ENCODE results near the gene ADGRL3. TPM values are rescaled to one million over a fixed set of nuclear protein-coding genes. Genes with fewer than 3 reads are reported as not detected.
"Not testable (repeated sequence)": the region's sequence is repeated elsewhere in the genome, so short reads cannot be mapped to it uniquely, and the experiment has no call there.

The ADGRL3 gene
- polyA plus RNA-seq, 4 donors, result 24.3 to 28.6 (median 27.0) TPM

GRCh38 chr4:61596606-61597340 is 396.6 kb downstream of the ADGRL3 start:
- DNase-seq (ENCODE audit: low read depth in 4 of 4, low spot score in 3 of 4), result no peak

GRCh38 chr4:61603086-61603485 is 403.0 kb downstream of the ADGRL3 start:
- no peak for DNase-seq (ENCODE audit: low read depth in 4 of 4, low spot score in 3 of 4)

- no peak for DNase-seq (ENCODE audit: low read depth in 4 of 4, low spot score in 3 of 4)
These were observed 403.9 kb downstream of the ADGRL3 start for GRCh38 chr4:61604054-61604453.

DNA sequence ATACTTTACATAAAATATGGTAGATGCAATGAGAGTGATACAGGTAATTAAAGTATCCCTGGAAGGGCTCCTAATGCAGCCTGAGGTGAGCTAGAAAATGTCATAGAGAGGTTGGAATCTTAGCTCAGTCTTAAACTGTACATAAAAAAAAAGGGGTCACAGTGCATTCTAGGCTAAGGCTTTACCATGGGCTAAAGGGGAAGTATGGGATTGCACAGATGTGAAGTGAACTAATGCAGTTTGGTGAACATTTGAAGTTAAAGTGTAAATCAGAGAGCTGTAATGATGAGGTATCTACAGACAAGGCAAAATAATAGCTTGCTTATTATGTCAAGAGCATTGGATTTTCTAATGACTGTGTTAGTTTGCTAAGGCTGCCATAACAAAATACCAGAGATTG is 405.9 kb downstream of the ADGRL3 start:
- no peak for DNase-seq (ENCODE audit: low read depth in 4 of 4, low spot score in 3 of 4)

- DNase-seq (ENCODE audit: low read depth in 4 of 4, low spot score in 3 of 4), result no peak
These were observed 414.1 kb downstream of the ADGRL3 start for GRCh38 chr4:61614231-61614630.

DNA sequence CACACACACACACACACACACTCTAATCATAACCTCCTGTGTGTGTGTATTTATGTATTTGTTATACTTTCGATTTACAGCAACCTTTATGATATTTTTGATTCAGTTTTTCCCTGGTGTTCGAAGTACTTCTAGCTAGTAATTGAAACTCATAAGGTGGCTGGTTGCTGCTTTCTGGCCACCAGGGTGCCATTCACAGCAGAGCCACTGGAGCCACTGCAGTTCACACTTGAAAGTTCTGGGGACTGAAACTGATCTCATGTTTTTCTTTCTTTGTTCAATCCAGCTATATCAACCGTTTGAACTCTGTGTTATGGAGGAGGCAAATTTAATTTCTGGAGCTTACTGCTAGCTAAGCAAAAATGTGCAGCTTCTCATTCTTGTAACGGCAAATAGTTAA is 419.4 kb downstream of the ADGRL3 start:
- no peak for DNase-seq (ENCODE audit: low read depth in 4 of 4, low spot score in 3 of 4)

- no peak for DNase-seq (ENCODE audit: low read depth in 4 of 4, low spot score in 3 of 4)
These were observed 428.2 kb downstream of the ADGRL3 start for GRCh38 chr4:61628282-61628681.

DNA sequence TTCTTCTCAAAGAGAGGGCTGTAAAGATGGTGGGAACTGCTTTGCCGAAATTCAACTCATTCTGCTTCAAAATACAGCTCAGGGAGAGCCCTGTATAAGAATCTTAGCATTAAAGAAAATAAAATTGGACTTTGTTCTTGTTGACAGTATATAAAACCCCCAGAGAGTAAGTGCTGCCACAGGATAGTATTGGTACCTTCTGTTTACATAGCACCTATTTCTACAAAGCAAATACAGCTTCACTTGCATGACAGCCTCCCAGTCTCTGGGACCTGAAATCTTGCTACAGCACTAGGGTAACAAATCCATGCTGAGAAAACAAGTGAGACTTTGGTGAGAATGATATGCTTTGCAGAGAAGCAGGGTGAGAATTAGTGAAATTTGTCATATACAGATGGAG is 428.6 kb downstream of the ADGRL3 start:
- no peak for DNase-seq (ENCODE audit: low read depth in 4 of 4, low spot score in 3 of 4)

GRCh38 chr4:61630548-61630947 is 430.4 kb downstream of the ADGRL3 start:
- DNase-seq (ENCODE audit: low read depth in 4 of 4, low spot score in 3 of 4), result no peak

- DNase-seq (ENCODE audit: low read depth in 4 of 4, low spot score in 3 of 4), result no peak
These were observed 438.5 kb downstream of the ADGRL3 start for GRCh38 chr4:61638591-61638990.

DNA sequence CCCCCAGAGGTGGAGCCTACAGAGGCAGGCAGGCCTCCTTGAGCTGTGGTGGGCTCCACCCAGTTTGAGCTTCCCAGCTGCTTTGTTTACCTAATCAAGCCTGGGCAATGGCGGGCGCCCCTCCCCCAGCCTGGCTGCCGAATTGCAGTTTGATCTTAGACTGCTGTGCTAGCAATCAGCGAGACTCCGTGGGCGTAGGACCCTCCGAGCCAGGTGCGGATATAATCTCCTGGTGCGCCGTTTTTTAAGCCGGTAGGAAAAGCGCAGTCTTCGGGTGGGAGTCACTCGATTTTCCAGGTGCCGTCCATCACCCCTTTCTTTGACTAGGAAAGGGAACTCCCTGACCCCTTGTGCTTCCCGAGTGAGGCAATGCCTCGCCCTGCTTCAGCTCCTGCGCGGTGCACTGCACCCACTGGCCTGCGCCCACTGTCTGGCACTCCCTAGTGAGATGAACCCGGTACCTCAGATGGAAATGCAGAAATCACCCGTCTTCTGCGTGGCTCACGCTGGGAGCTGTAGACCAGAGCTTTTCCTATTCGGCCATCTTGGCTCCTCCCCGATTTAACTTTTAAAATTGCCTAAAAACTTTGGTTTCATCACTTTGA is 446.7 kb downstream of the ADGRL3 start:
- not testable (repeated sequence) for DNase-seq (ENCODE audit: low read depth in 4 of 4, low spot score in 3 of 4)

DNA sequence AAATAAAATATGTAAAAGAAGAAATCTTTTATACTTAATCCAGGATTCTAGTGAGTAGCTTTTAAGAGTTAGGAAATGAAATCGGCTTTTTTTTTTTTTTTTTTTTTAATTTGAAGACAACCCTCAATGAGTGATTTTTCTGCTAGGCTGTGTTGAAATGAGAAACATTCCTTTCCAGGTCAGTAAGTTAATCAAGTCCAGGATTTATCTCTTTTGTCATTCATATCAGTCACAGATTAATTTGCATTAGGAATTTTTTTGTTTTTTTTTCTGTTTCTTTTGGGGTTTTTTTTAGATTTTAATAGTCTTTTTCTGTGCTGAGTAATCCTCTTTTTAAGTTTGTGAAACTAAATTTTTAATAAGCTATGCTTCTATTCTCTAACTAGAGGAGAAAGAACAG is 448.1 kb downstream of the ADGRL3 start:
- no peak for DNase-seq (ENCODE audit: low read depth in 4 of 4, low spot score in 3 of 4)

GRCh38 chr4:61657016-61657415 is 456.9 kb downstream of the ADGRL3 start:
- no peak for DNase-seq (ENCODE audit: low read depth in 4 of 4, low spot score in 3 of 4)

- no peak for DNase-seq (ENCODE audit: low read depth in 4 of 4, low spot score in 3 of 4)
These were observed 461.8 kb downstream of the ADGRL3 start for GRCh38 chr4:61661960-61662359.

GRCh38 chr4:61662362-61662761 is 462.2 kb downstream of the ADGRL3 start:
- no peak for DNase-seq (ENCODE audit: low read depth in 4 of 4, low spot score in 3 of 4)

DNA sequence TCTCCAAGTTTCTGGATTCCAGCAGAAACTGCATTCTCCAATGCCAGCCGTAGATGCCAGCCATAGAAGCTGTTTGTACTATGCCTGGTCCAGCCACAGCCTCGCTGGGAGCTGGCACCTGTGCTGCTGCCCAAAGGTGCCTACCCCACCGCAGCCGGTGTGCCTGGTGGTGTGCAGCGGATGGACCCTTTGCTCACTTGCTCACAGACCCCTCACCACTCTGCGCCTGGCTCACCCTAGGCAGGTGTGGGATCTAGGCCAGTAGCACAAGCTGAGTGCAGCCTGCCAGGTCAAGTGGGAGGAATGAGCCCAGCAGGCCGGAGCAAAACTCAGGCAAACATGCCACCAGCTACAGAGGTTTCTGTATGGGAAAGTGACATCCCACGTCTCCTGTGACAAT is 463.2 kb downstream of the ADGRL3 start:
- DNase-seq (ENCODE audit: low read depth in 4 of 4, low spot score in 3 of 4), result no peak

DNA sequence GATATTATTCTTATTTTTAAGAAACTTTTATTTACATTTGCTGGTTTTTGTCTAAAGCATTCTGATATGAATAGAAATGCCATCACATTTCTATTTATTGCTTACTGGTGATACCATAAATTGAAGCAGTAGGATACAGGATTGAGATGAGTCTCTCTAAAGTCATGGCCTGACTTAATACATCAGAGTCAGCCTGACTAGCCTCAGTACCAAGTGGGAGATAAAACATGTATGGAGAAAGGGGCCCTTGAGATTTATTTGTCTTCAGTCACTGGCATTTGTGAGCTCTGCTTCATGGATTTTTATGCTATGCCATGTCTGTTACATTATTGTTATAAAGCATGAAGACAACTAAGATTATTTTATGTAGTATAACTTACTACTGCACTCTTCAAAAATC is 465.5 kb downstream of the ADGRL3 start:
- no peak for DNase-seq (ENCODE audit: low read depth in 4 of 4, low spot score in 3 of 4)

DNA sequence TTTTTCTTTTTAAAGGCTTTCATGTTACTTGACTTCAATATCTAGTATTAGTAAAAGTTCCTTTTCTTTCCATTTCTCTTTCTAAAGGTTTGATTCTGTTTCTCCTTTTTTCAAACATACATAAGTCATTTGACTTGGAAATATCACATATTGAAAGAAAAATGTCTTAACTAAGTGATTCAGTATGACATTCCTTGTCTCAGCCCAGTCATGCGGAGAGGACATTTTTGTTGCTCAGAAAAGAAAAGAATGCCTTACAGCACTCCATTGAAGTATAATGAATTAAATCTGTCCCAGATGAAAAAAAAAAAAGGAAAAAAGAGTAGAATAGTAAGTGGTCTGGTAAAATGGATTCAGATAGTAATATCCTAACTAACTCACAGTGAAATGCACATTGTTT is 466.1 kb downstream of the ADGRL3 start:
- DNase-seq (ENCODE audit: low read depth in 4 of 4, low spot score in 3 of 4), result no peak

- DNase-seq (ENCODE audit: low read depth in 4 of 4, low spot score in 3 of 4), result no peak
These were observed 471.5 kb downstream of the ADGRL3 start for GRCh38 chr4:61671599-61671998.

GRCh38 chr4:61675464-61675863 is 475.3 kb downstream of the ADGRL3 start:
- no peak for DNase-seq (ENCODE audit: low read depth in 4 of 4, low spot score in 3 of 4)

DNA sequence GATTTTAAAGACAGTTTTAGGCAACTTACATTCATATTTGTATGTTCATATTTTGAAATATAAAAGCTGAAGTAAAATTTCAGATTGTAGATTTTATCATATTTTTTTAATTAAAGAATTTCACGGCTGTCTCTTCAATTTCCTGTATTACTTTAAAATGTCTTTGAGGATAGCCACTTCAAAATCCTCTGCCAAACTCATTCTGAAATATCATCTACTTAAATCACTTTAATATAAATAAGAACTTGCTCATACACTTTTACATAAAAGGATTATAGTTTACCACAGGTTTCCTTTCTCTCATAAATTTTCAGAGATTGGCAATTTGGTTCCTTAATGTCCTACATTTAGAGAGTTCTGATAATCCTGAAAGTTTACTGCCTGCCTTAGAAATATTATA is 478.2 kb downstream of the ADGRL3 start:
- no peak for DNase-seq (ENCODE audit: low read depth in 4 of 4, low spot score in 3 of 4)

- DNase-seq (ENCODE audit: low read depth in 4 of 4, low spot score in 3 of 4), result no peak
These were observed 493.4 kb downstream of the ADGRL3 start for GRCh38 chr4:61693520-61693919.

Data from right renal pelvis (tissue), 4 donors.